Measurements from ENCODE around the gene SORBS1. TPM values are rescaled to one million over a fixed set of nuclear protein-coding genes. Genes with fewer than 3 reads are reported as not detected.

The SORBS1 gene
- total and polyA plus RNA-seq, 8 donors = 34.4 to 713 (median 168) TPM

DNA sequence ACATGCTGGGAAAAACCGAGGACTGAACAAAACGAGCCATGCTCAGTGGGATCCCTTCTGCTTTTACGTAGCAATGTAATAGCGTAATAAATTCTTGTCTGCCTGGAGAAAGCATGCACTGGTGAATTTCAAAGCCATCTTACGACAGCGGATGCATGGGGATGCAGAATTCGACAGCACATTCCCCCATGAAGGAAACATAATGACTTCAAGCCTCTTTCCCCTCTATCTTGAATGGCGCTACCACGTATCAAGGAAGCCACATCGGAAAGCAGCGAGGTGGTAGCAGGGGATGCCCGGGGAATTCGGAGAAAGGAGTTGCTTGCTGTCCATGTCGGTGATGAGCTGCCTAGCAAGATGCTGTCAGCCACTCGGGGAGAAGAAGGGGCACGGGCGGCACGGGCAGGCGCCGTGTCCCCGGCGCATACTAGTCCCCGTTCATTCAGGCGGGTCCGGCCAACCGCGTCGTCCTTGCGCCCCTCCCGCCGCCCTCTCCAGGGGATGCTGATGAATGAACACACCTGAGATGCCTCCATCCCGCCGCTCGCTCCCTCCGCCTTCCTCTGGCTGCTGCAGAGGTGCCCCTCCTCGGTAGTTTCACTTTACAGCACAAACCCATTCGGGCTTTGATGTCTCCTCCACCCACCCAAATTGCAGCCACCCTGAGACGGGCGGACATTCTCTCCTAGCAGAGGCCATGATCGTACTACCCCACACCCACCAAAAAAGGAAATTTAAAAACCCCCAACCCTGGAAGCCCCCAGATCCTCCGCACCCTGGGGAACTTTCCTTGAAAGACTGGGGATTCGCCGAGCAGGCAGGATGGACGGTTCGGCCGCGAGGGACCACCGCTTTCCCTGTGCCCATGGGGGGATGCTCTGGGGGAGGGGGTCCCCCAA lies 644 bp downstream of the SORBS1 start:
- Histone ChIP-seq H3K9me3 (no peaks in the 10 kb centered on the region), H3K4me1 (peaks cover 0 to 47% (median 32%) of the 10 kb centered on the region in 4 donors), H3K27ac (peak overlapping the region; percentile 90 to 95 (median 92)), H3K4me3 (peak overlapping the region; percentile 71 to 89 (median 82)), H3K27me3 (no peaks in the 10 kb centered on the region), H3K36me3 (no peaks in the 10 kb centered on the region)
- 1 to 5% (median 2%) methylated on average over 37 to 48 of the region's 48 CpGs for WGBS, 5 donors
- DNase-seq = peak; percentile 56 to 82
- TF ChIP-seq POLR2A (IDR thresholded peaks at IDR 0.05) (no peak), POLR2AphosphoS5 (IDR thresholded peaks at IDR 0.05) (peak in 1 of 3 donors; percentile 1), EP300 (IDR thresholded peaks at IDR 0.05) (no peak)
- TF ChIP-seq, protein P1, sequence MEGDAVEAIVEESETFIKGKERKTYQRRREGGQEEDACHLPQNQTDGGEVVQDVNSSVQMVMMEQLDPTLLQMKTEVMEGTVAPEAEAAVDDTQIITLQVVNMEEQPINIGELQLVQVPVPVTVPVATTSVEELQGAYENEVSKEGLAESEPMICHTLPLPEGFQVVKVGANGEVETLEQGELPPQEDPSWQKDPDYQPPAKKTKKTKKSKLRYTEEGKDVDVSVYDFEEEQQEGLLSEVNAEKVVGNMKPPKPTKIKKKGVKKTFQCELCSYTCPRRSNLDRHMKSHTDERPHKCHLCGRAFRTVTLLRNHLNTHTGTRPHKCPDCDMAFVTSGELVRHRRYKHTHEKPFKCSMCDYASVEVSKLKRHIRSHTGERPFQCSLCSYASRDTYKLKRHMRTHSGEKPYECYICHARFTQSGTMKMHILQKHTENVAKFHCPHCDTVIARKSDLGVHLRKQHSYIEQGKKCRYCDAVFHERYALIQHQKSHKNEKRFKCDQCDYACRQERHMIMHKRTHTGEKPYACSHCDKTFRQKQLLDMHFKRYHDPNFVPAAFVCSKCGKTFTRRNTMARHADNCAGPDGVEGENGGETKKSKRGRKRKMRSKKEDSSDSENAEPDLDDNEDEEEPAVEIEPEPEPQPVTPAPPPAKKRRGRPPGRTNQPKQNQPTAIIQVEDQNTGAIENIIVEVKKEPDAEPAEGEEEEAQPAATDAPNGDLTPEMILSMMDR (IDR thresholded peaks at IDR 0.05) = no peak
- intact Hi-C loops (cut with DNase I; ENCODE audit: low total_unique reads) = no loop called here

DNA sequence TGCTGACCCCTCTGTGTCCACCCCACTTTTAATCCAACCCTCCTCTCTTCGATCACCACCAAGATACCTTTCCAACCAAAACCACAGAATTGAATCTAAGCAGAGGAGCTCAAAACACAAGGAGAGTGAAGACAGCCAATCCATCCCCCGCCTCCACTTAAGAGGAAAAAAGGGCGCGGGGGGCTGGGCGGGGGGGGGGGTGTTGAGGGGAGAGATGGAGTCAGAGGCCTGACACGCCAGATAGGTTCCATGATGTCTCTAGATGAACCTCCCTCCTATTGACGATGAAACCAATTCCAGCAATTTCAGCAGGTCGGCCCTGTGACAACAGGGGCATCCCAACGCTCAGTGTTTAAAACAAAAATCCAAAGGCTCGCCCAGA lies 1.3 kb downstream of the SORBS1 start:
- intact Hi-C loops (cut with DNase I; ENCODE audit: low total_unique reads) = no loop called here
- no peaks in the 10 kb centered on the region for H3K27me3 ChIP-seq
- peaks cover 0 to 52% (median 37%) of the 10 kb centered on the region in 4 donors for H3K4me1 ChIP-seq
- H3K4me3 ChIP-seq = peak overlapping the region; percentile 71 to 89 (median 82)
- TF ChIP-seq POLR2AphosphoS5 (IDR thresholded peaks at IDR 0.05) = no peak
- no peak for TF ChIP-seq POLR2A (IDR thresholded peaks at IDR 0.05)
- no peak for TF ChIP-seq EP300 (IDR thresholded peaks at IDR 0.05)
- TF ChIP-seq, protein P1 (IDR thresholded peaks at IDR 0.05) = no peak
- DNase-seq = no peak
- whole genome bisulfite sequencing, 5 donors = 24 to 47% (median 32%) methylated on average over 10 of the region's 10 CpGs
- H3K27ac ChIP-seq = peak overlapping the region; percentile 90 to 95 (median 92)
- H3K36me3 ChIP-seq = no peaks in the 10 kb centered on the region
- H3K9me3 ChIP-seq = no peaks in the 10 kb centered on the region

DNA sequence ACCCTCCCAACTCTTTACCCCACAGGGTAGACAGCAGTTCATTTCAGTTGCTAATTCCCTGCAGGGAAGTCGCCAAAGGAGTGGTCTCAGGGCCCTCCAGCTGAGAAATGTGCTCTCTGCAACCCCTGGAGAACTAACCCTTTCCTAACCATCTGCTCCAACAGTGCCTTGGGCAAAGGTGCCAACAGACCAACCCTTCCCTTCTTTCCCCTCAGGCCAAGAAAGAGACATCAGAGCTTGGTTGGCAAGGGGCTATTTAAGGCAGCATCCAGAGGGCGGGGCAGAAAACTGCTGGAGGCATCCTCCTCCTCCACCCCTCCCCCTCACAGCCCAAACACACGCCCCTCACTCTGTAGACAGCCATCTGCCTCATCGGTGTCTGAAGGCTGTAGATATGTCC lies 1.7 kb downstream of the SORBS1 start:
- WGBS, 5 donors = 37 to 43% (median 39%) methylated on average over 4 of the region's 4 CpGs
- DNase-seq = peak in 1 of 2 donors; percentile 69
- Histone ChIP-seq H3K4me3 (peak overlapping the region; percentile 71 to 89 (median 82)), H3K36me3 (no peaks in the 10 kb centered on the region), H3K27me3 (no peaks in the 10 kb centered on the region), H3K27ac (peak overlapping the region; percentile 22 to 95 (median 92)), H3K9me3 (no peaks in the 10 kb centered on the region), H3K4me1 (peaks cover 0 to 56% (median 38%) of the 10 kb centered on the region in 4 donors)
- intact Hi-C loops (cut with DNase I; ENCODE audit: low total_unique reads) = no loop called here
- TF ChIP-seq POLR2AphosphoS5 (IDR thresholded peaks at IDR 0.05) = no peak
- TF ChIP-seq, protein P1 (IDR thresholded peaks at IDR 0.05) = no peak
- TF ChIP-seq POLR2A (IDR thresholded peaks at IDR 0.05) = no peak
- no peak for TF ChIP-seq EP300 (IDR thresholded peaks at IDR 0.05)

DNA sequence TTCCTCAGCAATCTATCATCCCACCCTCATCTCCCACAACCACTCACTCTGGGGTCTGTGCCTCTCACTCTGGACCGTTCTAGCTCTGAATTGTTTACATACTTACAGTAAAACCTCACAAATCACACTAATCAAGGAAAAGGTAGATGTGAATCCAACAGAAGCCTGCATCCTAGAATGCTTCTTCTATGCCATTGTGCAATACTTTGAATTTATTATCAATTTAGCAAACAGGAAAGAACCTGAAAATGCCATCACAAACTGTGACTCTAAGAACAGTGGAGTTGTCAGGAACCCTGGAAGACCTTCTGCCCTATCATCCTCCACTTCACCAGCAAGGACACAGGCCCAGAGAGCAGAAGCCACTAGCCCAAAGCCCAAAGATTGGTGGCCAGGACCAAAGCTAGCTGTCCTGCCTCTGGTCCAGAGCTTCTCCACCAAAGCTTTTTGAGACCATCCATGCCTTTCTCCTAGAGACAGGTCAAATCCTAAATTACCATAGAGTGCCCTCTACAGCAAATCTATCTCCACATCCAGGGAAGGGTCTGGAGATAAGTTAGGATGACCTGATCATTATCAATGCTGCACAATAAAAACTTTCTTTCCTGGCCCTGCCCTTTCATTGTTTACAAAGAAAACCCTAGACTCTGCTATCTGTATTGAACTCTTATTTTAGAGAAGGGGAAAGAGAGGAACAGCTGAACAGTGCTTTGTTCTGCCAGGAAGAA lies 2.4 kb downstream of the SORBS1 start:
- 26 to 44% (median 31%) methylated on average over 1 of the region's 1 CpG for WGBS, 5 donors

More for the DNA sequence above, 2.4 kb downstream of the SORBS1 start:
- DNase-seq = no peak
- TF ChIP-seq POLR2A (IDR thresholded peaks at IDR 0.05) (no peak), EP300 (IDR thresholded peaks at IDR 0.05) (no peak), POLR2AphosphoS5 (IDR thresholded peaks at IDR 0.05) (no peak)
- TF ChIP-seq, protein P1 (IDR thresholded peaks at IDR 0.05) = no peak
- H3K4me3 ChIP-seq = peak overlapping the region; percentile 71 to 89 (median 82)
- H3K27ac ChIP-seq = peak overlapping the region; percentile 54 to 95 (median 92)
- H3K4me1 ChIP-seq = peaks cover 0 to 58% (median 38%) of the 10 kb centered on the region in 4 donors
- H3K27me3 ChIP-seq = no peaks in the 10 kb centered on the region
- H3K9me3 ChIP-seq = no peaks in the 10 kb centered on the region
- intact Hi-C loops (cut with DNase I; ENCODE audit: low total_unique reads) = no loop called here
- H3K36me3 ChIP-seq = no peaks in the 10 kb centered on the region
